ENCODE measurements around the gene DVL2.

Gene DVL2

DNA sequence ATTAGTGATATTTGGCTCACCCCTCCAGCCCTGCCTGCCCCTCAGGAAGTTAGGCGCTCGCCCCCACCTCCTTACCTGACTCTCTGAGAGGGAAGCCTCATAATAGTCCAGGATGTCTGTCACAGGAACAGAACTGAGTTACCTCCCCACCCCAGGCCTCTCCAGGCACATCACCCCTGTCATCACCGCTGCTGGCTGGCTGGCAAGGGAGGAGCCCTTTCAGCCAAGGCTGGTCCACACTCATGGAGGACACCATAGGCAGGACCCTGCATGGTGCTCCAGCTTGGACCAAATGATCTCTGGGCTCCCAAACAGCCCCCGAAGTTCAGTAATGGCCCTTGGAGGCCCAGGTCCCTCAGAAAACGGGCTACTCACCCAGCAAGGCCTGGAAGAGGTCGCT is 16.2 kb downstream of the DVL2 start:
- no peak for DNase-seq

DNA sequence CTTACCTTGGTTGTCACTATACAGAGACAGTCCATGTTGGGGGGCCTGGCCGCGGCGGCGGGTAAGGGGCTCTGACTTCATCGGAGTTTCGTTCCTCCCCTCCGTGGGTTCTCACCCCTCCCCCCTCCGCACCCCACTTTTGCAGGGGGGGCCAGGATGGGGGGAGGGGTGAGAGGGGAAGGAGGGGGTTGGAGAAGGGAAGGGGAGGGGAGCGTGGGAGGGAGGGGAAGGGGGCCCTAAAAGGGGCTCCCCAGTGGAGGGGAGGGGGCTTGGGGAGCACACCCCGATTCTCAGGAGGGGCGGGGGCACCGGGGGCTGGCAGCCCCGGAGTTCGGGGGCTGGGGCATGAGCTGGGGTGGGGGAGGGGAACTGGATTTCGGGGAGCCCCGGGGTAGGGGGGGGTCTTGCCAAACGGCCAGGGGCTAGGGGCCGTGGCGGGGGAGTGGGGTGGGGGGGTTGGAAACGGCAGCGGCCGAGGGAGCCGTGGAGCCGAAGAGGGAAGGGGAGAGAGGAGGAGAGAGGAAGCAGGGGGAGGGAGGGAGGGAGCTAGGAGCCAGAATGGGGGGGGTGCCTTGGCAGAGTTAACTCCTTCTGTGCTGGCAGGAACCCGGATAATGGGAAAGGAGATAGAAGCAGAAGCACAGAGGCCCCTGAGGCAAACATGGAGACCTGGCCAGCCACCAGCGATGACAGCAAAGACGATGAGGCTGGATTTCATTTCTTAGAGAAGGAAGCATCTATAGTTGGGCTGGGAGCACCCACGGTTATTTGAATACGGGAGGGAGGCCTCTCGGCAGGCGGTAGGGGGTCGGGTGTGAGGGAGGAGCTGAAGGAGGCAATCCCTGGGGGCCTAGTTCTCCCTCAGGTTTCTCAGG is 17.0 kb downstream of the DVL2 start:
- DNase-seq = peak; percentile 6 to 8

- DNase-seq = no peak
These were observed 17.8 kb downstream of the DVL2 start for GRCh38 chr17:7216242-7217112.

- DNase-seq = no peak
These were observed 18.6 kb downstream of the DVL2 start for GRCh38 chr17:7215652-7216180.

- DNase-seq = no peak
These were observed 19.1 kb downstream of the DVL2 start for GRCh38 chr17:7215136-7215638.

GRCh38 chr17:7214300-7215135 is 19.8 kb downstream of the DVL2 start:
- peak; percentile 70 to 73 for DNase-seq

- DNase-seq = peak; percentile 26 to 27
These were observed 20.4 kb downstream of the DVL2 start for GRCh38 chr17:7213895-7214299.

DNA sequence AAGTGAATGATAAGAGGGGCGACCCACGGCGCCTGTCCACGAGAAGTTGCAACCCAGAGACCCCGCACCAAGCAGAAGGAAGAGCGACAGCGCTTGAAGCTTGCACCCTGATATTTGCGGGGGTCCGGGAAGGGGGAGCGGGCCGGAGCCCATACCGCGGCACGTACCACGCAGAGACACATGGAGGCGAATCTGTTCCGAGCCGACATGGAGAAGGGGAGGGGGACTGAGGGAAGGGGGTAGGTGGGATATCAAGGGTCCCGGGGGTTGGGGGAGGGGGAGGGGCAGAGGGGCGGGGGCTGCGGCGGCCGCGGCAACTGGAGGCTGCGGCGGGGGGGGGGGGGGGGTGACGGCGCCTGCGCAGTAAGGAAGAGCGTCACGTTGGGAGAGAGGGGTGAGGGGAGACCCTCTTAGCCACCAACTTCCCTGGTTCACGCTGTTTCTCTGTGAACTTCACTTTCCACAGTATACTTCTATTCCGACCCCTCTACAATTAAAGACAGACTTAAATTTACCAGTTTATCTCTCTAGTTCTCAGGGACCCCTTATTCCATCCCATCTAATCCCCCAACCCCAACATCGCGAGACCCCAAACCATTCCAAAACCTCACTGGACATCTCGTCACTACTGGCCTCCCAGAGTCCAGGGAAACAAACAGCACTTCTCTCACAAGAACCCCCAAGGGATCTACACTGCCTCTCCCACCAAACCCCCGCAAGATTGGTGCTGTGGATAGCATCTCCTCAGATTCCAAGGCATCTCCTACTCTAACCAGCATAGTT is 22.6 kb downstream of the DVL2 start:
- no peak for DNase-seq

GRCh38 chr17:7208754-7209460 is 25.4 kb downstream of the DVL2 start:
- no peak for DNase-seq

DNA sequence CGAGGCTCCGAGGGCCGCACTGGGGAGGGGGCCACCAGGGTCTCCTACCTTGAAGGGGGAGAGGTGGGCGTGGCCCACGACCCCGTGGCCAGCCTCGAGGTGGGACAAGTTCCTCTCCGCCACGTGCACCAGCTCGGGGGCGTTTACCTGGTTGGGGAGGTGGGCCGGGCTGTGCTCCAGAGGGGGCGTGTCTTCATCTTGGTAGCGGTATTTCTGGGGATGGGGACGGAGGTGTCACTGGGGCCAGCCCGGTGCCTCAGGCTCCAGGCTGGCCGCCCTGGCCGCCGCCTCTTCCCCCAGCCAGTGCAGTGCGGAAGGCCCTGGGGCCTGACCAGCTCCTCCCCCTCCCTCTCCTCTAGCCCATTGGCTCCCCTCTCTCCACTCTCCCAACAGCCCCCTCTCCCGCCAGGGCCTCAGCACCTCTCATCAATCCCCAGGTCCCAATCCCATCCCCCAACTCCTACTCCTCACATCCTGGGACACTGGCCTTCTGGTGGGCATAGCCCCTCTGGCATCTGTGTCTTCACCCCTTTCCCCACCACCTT is 26.2 kb downstream of the DVL2 start:
- DNase-seq = no peak

DNA sequence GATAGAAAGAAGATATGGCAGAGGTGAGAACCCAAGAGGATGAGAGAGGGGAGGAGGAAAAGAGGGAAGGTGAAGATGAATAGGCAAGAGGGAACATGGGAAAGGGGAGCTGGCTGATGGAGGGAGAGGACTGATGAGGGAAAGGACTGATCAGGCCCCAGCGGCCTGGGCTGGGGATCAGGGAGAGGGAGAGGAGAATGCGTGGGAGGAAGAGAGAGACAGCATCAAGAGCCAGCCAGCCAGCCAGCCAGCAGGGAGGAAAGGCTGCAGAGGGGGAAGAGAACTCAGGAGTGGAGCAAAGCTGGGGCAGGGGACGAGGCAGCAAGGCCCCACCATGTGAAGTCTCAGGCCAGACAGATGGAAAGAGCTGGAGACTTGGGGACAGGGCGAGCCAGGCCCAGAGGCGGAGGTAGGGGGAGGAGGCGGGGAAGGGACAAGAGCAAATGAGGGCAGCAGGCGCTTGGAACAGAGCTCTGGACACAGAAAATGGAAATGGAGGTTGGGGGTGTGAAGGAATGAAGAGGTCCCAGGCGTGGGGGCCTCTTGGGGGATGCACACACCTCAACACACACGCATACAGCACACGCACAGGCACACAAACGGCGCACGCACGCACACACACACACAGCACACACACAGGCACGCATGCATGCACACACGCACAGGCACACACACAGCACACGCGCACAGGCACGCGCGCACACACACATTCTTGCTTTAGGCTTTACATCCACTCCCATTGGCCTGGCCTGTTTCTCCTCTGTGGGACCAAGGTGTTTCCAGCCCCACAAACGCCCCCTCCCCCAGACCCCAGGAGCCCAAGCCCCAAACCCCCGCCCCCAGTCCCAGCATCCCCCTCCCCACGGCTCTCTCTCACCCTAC is 27.0 kb downstream of the DVL2 start:
- DNase-seq = no peak

DNA sequence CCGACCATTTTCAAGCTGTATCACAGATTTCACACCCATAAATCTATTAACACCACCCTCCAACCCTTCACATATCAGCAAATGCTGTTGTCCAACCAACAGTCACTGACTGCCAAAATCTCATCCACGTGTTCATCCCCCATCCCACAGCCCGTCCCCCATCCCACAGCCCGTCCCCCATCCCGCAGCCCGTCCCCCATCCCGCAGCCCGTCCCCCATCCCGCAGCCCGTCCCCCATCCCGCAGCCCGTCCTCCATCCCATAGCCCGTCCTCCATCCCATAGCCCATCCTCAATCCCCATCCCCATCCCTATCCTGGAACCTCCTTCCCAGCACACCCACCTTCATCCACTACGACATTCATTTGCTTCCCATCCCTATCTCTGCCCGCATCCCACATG is 28.8 kb downstream of the DVL2 start:
- no peak for DNase-seq

DNA sequence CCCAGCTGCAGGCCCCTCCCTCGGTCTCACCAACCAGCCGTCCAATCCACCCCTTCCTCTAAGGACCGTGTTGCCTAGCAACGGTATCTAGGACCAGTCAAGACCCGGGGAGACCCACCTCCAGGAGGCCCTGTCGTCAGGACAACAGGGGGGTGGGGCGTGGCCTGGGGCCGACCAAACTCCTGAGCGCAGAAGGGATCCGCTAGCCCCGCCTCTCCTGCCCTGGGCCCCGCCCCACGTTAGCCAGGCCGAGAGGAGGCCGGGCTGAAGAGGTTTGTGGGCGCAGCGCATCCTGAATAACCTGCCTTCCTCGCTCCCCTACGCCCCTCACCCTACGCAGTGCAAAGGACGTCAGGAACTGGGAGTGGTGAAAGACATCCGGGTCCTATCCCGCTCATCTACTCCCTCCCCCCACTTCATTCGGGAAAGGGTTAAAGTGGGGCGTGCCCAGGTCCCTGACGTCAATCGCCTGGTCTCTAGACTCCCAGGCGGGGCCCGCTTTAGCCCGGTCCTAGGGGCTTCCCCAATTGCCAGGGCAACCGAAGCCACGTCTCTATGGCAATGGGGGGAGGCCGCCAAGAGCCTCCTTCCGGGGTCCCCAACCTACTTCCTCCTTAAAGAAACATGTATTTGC is 29.4 kb downstream of the DVL2 start:
- DNase-seq = no peak

DNA sequence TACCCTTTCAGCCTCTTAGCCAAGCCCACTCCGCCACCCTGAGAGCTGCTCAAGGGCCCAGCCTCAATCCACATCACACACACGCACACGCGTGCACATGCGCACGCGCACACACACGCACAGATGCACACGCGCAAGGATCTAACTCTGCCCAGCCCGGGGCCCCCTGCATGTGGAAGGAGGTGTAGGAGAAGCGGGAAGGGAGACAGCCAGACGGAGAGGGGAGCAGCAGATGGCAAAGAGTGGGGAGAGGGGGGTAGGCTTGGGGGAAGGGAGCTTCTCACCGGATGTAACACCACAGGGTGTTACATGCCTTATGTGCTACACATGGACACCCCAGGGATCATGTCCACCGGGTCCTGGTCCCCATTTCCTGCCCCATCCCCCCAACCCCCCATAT is 30.0 kb downstream of the DVL2 start:
- no peak for DNase-seq

DNA sequence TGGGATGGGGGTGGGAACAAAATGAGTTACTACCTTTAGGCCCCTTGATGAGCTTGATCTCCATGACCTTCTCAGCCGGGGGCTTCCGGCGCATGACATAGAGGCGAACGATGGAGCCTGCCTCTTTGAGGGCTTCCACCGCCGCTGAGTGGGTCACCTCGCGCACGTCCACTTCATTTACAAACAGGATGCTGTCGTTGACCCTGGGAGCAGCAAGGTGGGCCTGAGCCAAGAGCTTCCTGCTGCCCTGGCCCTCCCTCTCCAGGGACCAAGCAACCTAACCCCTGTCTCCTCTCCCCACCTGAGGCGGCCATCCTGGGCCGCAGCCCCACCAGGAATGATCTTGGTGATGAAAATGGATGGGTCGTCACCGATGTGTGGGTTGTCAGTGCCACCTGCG is 30.9 kb downstream of the DVL2 start:
- DNase-seq = no peak

GRCh38 chr17:7196651-7197401 is 37.5 kb downstream of the DVL2 start:
- no peak for DNase-seq

- DNase-seq = no peak
These were observed 38.3 kb downstream of the DVL2 start for GRCh38 chr17:7195971-7196370.

GRCh38 chr17:7192271-7192937 is 41.9 kb downstream of the DVL2 start:
- no peak for DNase-seq

Data from AML-193 (cell line).